HepG2 (cell line): ENCODE measurements around the gene LSM10. TPM values are rescaled to one million over a fixed set of nuclear protein-coding genes. Genes with fewer than 3 reads are reported as not detected.
A peak's percentile ranks its signal among the peaks of the same experiment; 100 is the strongest.

Source experiments
- ATAC-seq: fragments of 200-7000 bp; cut with Tn5 transposase; 3 replicates; pipeline ENCODE4 v1.9.1; 2020; ENCODE audit warnings: mild to moderate bottlenecking, moderate library complexity
- BruUV-seq: library from RNA; stranded (reverse); fragments of 400-500 nt; replicated peaks from 2 replicates; lab custom pipeline; 2021; lab: Mats Ljungman, UMichigan
- CTCF ChIA-PET: fragments of 300-600 bp; formaldehyde crosslinking; extraction: SDS; loops from one replicate; lab custom pipeline; 2021; ENCODE audit warnings: low total read pairs, inconsistent platforms, low intra/inter-chr PET ratio; lab: Yijun Ruan, JAX
- POLR2A ChIA-PET: fragments of 350-600 bp; sonication (Branson Sonifier 250); formaldehyde crosslinking; loops from one replicate; lab custom pipeline; 2020; ENCODE audit warnings: antibody characterized with exemption, inconsistent platforms; lab: Yijun Ruan, JAX
- DNase-seq: peaks from one replicate; pipeline ENCODE4 v3.0.0-alpha.2; 2015; ENCODE audit warnings: low spot score
- FAIRE-seq: peaks from 3 replicates; lab custom pipeline; 2011; peaks lifted over from hg19 to GRCh38; lab: Jason Lieb, UNC
- H2AFZ ChIP-seq: one replicate; pipeline ENCODE4 v1.6.1; 2011; ENCODE audit warnings: low read length, inconsistent platforms
- H3K27ac ChIP-seq: fragments of 300-600 bp; 3 replicates; pipeline ENCODE4 v1.8.0; 2011; ENCODE audit warnings: mixed run types, mild to moderate bottlenecking, mixed read lengths, low read length, inconsistent platforms; ENCODE audit not compliant: insufficient read depth; ENCODE audit errors: extremely low read length
- H3K27me3 ChIP-seq, 2 experiments: fragments of 200-600 bp in 1 of 2; 2 replicates in 1 of 2; 3 replicates in 1 of 2; pipeline versions ENCODE4 v1.6.0 to v1.8.0; 2011; ENCODE audit warnings: low read length in 2 of 2, mild to moderate bottlenecking in 2 of 2, moderate library complexity in 2 of 2, inconsistent platforms in 1 of 2; ENCODE audit not compliant: insufficient read depth in 2 of 2, control insufficient read depth in 1 of 2
- H3K36me3 ChIP-seq, 2 experiments: fragments of 200-600 bp in 1 of 2; replicated peaks in 1 of 2; 2 replicates in 1 of 2; 3 replicates in 1 of 2; pipeline versions ENCODE4 v1.5.1 to v1.8.0; 2011; ENCODE audit warnings: low read length in 2 of 2, inconsistent platforms in 1 of 2; ENCODE audit not compliant: insufficient read depth in 2 of 2, control insufficient read depth in 1 of 2
- H3K4me1 ChIP-seq: 2 replicates; pipeline ENCODE4 v1.5.1; 2012; ENCODE audit warnings: low read length, inconsistent platforms; ENCODE audit not compliant: insufficient read depth
- H3K4me2 ChIP-seq: 2 replicates; pipeline ENCODE4 v1.6.0; 2011; ENCODE audit warnings: low read depth, low read length, inconsistent platforms
- H3K4me3 ChIP-seq, 3 experiments: fragments of 200-600 bp in 1 of 3; sonication (generic), shearing (Covaris generic) in 1 of 3; replicated peaks in 1 of 3; 2 replicates each; pipeline ENCODE4 v1.5.1; 2011 to 2016; ENCODE audit warnings: low read length in 3 of 3, inconsistent platforms in 2 of 3, low read depth in 2 of 3, mild to moderate bottlenecking in 2 of 3, control low read depth in 1 of 3, mixed read lengths in 1 of 3; ENCODE audit not compliant: insufficient read depth in 1 of 3
- H3K79me2 ChIP-seq: one replicate; pipeline ENCODE4 v1.6.1; 2011; ENCODE audit warnings: low read length, inconsistent platforms; ENCODE audit not compliant: insufficient read depth
- H3K9ac ChIP-seq: 2 replicates; pipeline ENCODE4 v1.6.0; 2011; ENCODE audit warnings: mild to moderate bottlenecking, low read depth, low read length, inconsistent platforms; ENCODE audit not compliant: insufficient read depth
- H3K9me3 ChIP-seq: 2 replicates; pipeline ENCODE4 v1.5.1; 2012; ENCODE audit warnings: mild to moderate bottlenecking, low read length
- H4K20me1 ChIP-seq: 2 replicates; pipeline ENCODE4 v1.6.0; 2011; ENCODE audit warnings: inconsistent platforms, mild to moderate bottlenecking, low read length, moderate library complexity; ENCODE audit not compliant: insufficient read depth
- CTCF ChIP-seq: sonication (generic); formaldehyde crosslinking; IDR thresholded peaks from 2 replicates; pipeline ENCODE4 v1.5.0; 2020; ENCODE audit warnings: mild to moderate bottlenecking, missing genetic modification reagents, moderate library complexity
- GATAD2A ChIP-seq: IDR thresholded peaks from 2 replicates; pipeline ENCODE4 v1.6.1; 2016
- GPBP1L1 ChIP-seq: sonication (generic); formaldehyde crosslinking; IDR thresholded peaks from 2 replicates; pipeline ENCODE4 v1.5.0; 2020; ENCODE audit warnings: mild to moderate bottlenecking, missing genetic modification reagents
- HNF4G ChIP-seq, 2 experiments: sonication (generic) in 1 of 2; formaldehyde crosslinking in 1 of 2; IDR thresholded peaks; 2 replicates each; pipeline versions ENCODE4 v1.4.0 to v1.6.1; 2011 to 2020; ENCODE audit warnings: borderline replicate concordance in 2 of 2, low read depth in 2 of 2, mild to moderate bottlenecking in 2 of 2, low read length in 1 of 2, missing genetic modification reagents in 1 of 2, moderate library complexity in 1 of 2
- HOXA5 ChIP-seq: sonication (generic); formaldehyde crosslinking; IDR thresholded peaks from 2 replicates; pipeline ENCODE4 v1.4.0; 2020; ENCODE audit warnings: missing genetic modification reagents
- MXD1 ChIP-seq: sonication (generic); formaldehyde crosslinking; IDR thresholded peaks from 2 replicates; pipeline ENCODE4 v1.4.0; 2020; ENCODE audit warnings: mild to moderate bottlenecking, missing genetic modification reagents
- PREB ChIP-seq: sonication (generic); formaldehyde crosslinking; IDR thresholded peaks from 2 replicates; pipeline ENCODE4 v1.4.0; 2020; ENCODE audit warnings: missing genetic modification reagents
- RAD21 ChIP-seq: fragments of 450-650 bp; formaldehyde crosslinking; IDR thresholded peaks from 2 replicates; pipeline ENCODE4 v1.5.0; 2020; ENCODE audit warnings: mild to moderate bottlenecking
- RARA ChIP-seq: IDR thresholded peaks from 2 replicates; pipeline ENCODE4 v1.6.1; 2016; ENCODE audit warnings: missing genetic modification reagents, missing compliant biosample characterization
- RCOR2 ChIP-seq: IDR thresholded peaks from 2 replicates; pipeline ENCODE4 v1.6.1; 2016; ENCODE audit warnings: missing biosample characterization, missing genetic modification reagents
- SMC3 ChIP-seq: IDR thresholded peaks from 2 replicates; pipeline ENCODE4 v1.6.1; 2011; ENCODE audit warnings: low read length, improper control_type of control experiment
- STAG1 ChIP-seq: sonication (generic); formaldehyde crosslinking; IDR thresholded peaks from 2 replicates; pipeline ENCODE4 v1.4.0; 2020; ENCODE audit warnings: missing genetic modification reagents
- TBX2 ChIP-seq: sonication (generic); formaldehyde crosslinking; IDR thresholded peaks from 2 replicates; pipeline ENCODE4 v1.5.0; 2020; ENCODE audit warnings: missing genetic modification reagents, mild to moderate bottlenecking, borderline replicate concordance
- XRCC5 ChIP-seq: fragments of 200-400 bp; formaldehyde crosslinking; optimal IDR thresholded peaks from 2 replicates; pipeline ENCODE3; 2017; ENCODE audit warnings: mild to moderate bottlenecking, low read length
- YEATS4 ChIP-seq: sonication (generic); formaldehyde crosslinking; IDR thresholded peaks from 2 replicates; pipeline ENCODE4 v1.4.0; 2020; ENCODE audit warnings: missing genetic modification reagents, borderline replicate concordance
- ZBTB20 ChIP-seq: sonication (generic); formaldehyde crosslinking; IDR thresholded peaks from 2 replicates; pipeline ENCODE4 v1.8.1; 2023; ENCODE audit warnings: missing genetic modification reagents, low read depth, mild to moderate bottlenecking, borderline replicate concordance
- ZKSCAN8 ChIP-seq: IDR thresholded peaks from 2 replicates; pipeline ENCODE4 v1.6.1; 2016; ENCODE audit warnings: borderline replicate concordance, missing genetic modification reagents, missing compliant biosample characterization
- ZNF136 ChIP-seq: sonication (generic); formaldehyde crosslinking; IDR thresholded peaks from 2 replicates; pipeline ENCODE4 v1.8.1; 2022; ENCODE audit warnings: low read depth, mild to moderate bottlenecking, moderate library complexity, missing genetic modification reagents
- ZNF557 ChIP-seq: sonication (generic); formaldehyde crosslinking; IDR thresholded peaks from 2 replicates; pipeline ENCODE4 v1.4.0; 2020; ENCODE audit warnings: missing genetic modification reagents
- WGBS: methylation state at CpG from one replicate; pipeline ENCODE4 v1.1.6; 2017; ENCODE audit warnings: low lambda C conversion rate; 5-methylcytosine and 5-hydroxymethylcytosine counted together
- in situ Hi-C: cut with HindIII; loops from 2 replicates; pipeline ENCODE4 v1.10.0; 2017; ENCODE audit warnings: low pct_unique_long_range_greater_than_20kb; ENCODE audit not compliant: extremely low pct_ligation_motif_present
- intact Hi-C: fragments of 100-400 bp; cut with micrococcal nuclease; formaldehyde crosslinking; loops from one replicate; pipeline ENCODE4 v1.10.0; 2022; ENCODE audit not compliant: unreplicated experiment
- polyA plus RNA-seq, 8 experiments: library from polyadenylated mRNA; depleted of rRNA in 3 of 8; stranded (reverse) in 7 of 8; unstranded in 1 of 8; fragments of >200 nt; fragmentation: Illumina TruSeq in 4 of 8; extraction: Trizol in 4 of 8; gene quantifications; 2 replicates each; pipeline versions ENCODE4 v1.2.1 to v1.2.3, GENCODE V29; 2011 to 2016; ENCODE audit warnings: low read depth in 4 of 8, missing spikeins in 1 of 8, mixed read lengths in 1 of 8; ENCODE audit not compliant: insufficient read depth in 1 of 8
- total RNA-seq, 5 experiments: library from RNA; depleted of rRNA; stranded (reverse); fragments of >200 nt; fragmentation: Illumina TruSeq; extraction: Trizol; gene quantifications; 2 replicates each; pipeline ENCODE4 v1.2.3, GENCODE V29; 2016; ENCODE audit warnings: low read depth in 1 of 5
- TF ChIP-seq, protein P1 (sequence below): sonication (generic); formaldehyde crosslinking; IDR thresholded peaks from 2 replicates; pipeline ENCODE4 v1.8.0; 2022; ENCODE audit warnings: missing genetic modification reagents, mild to moderate bottlenecking, borderline replicate concordance

The LSM10 gene
- total and polyA plus RNA-seq, 2 of the 13 experiments (the other 11 are each of a cell fraction or from before 2014, with no cell fraction given) = 14.0 to 52.0 TPM

DNA sequence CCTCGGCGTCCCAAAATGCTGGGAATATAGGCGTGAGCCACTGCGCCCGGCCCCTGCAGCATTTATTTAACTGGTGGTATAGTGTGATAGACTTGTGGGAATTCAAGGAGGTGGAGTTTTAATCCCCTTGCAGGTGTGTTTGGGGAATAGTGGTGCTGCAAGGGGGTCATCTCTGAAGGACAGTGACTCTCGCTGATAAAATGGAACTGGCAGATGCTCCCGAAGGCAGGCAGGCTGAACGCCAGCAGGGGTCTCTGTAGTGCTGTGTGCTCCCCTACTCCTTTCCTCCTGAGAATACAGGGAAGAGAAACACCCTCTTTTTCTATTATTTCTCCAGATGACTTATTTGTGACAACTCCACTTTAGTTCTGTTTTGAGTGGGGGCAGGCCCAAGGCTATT lies 48.6 kb upstream of the LSM10 start:
- Histone ChIP-seq H4K20me1 (no peaks in the 10 kb centered on the region), H3K27me3 (no peaks in the 10 kb centered on the region), H3K4me2 (no peak overlapping the region), H3K9me3 (no peaks in the 10 kb centered on the region), H3K4me3 (no peak overlapping the region), H3K4me1 (0 out of 2 replicates have a peak, but pooled peaks cover 7% of the 10 kb centered on the region), H3K36me3 (no peaks in the 10 kb centered on the region), H3K9ac (no peak overlapping the region), H3K27ac (no peak overlapping the region), H2AFZ (no peak overlapping the region), H3K79me2 (no peaks in the 10 kb centered on the region)
- DNase-seq = peak; percentile 34
- ChIA-PET CTCF (interaction anchor here (1.2 kb wide), 1 partner anchor 204 kb away, joined by 3 read pairs; no protein-coding TSS in a partner anchor), POLR2A (no interaction called here)
- ATAC-seq = peak; percentile 63
- peak; percentile 80 for FAIRE-seq
- 8% methylated on average over 3 of the region's 8 CpGs for WGBS
- TF ChIP-seq XRCC5 (peak; percentile 47), ZNF136 (CRISPR knock-in tag) (no peak), GATAD2A (0 out of 2 replicates have a peak, but pooled peaks have one; percentile 12), CTCF (CRISPR knock-in tag) (peak; percentile 81), PREB (CRISPR knock-in tag) (no peak), TBX2 (CRISPR knock-in tag) (no peak), MXD1 (no peak), STAG1 (peak; percentile 66), RARA (CRISPR knock-in tag) (no peak), RCOR2 (CRISPR knock-in tag) (no peak), ZBTB20 (CRISPR knock-in tag) (no peak), HNF4G (IDR thresholded peaks at IDR 0.05; ENCODE audit: borderline replicate concordance, low read depth, low read length) (no peak), HNF4G (CRISPR knock-in tag; IDR thresholded peaks at IDR 0.05; ENCODE audit: borderline replicate concordance, low read depth) (no peak), YEATS4 (no peak), SMC3 (peak; percentile 71), HOXA5 (CRISPR knock-in tag) (no peak), RAD21 (CRISPR knock-in tag) (peak; percentile 36; the same call in 1 of the 2 replicates), GPBP1L1 (CRISPR knock-in tag) (no peak), ZNF557 (CRISPR knock-in tag) (no peak), ZKSCAN8 (no peak)
- TF ChIP-seq, protein P1, sequence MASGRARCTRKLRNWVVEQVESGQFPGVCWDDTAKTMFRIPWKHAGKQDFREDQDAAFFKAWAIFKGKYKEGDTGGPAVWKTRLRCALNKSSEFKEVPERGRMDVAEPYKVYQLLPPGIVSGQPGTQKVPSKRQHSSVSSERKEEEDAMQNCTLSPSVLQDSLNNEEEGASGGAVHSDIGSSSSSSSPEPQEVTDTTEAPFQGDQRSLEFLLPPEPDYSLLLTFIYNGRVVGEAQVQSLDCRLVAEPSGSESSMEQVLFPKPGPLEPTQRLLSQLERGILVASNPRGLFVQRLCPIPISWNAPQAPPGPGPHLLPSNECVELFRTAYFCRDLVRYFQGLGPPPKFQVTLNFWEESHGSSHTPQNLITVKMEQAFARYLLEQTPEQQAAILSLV (CRISPR knock-in tag) = no peak
- intact Hi-C loops (no loop called here), in situ Hi-C loops (no loop called here)
- BruUV-seq = no TSS peak
